GM23338 (cell line): ENCODE data around the gene MRTFA. TPM values are rescaled to one million over a fixed set of nuclear protein-coding genes. Genes with fewer than 3 reads are reported as not detected.

Source experiments
- ATAC-seq: fragments of 200-7000 bp; cut with Tn5 transposase; 3 replicates; pipeline ENCODE4 v1.9.1; 2020
- DNase-seq: peaks from one replicate; pipeline ENCODE4 v3.0.0-alpha.2; 2015; ENCODE audit warnings: low spot score
- H2AFZ ChIP-seq: fragments of 200-600 bp; sonication (generic); 2 replicates; pipeline ENCODE4 v1.8.0; 2016; ENCODE audit warnings: antibody characterized with exemption, mild to moderate bottlenecking, moderate library complexity
- H3F3A ChIP-seq: fragments of 200-600 bp; sonication (generic); replicated peaks from 2 replicates; pipeline ENCODE4 v1.8.0; 2017; ENCODE audit warnings: antibody characterized with exemption, mixed run types, low read depth
- H3K27ac ChIP-seq: fragments of 200-600 bp; sonication (generic); 2 replicates; pipeline ENCODE4 v1.6.1; 2016; ENCODE audit warnings: low read depth
- H3K27me3 ChIP-seq: fragments of 200-600 bp; sonication (generic); 2 replicates; pipeline ENCODE4 v1.8.0; 2016; ENCODE audit warnings: mild to moderate bottlenecking, mixed run types, moderate library complexity; ENCODE audit not compliant: insufficient read depth
- H3K36me3 ChIP-seq: fragments of 200-600 bp; sonication (generic); 2 replicates; pipeline ENCODE4 v1.8.0; 2016; ENCODE audit warnings: mild to moderate bottlenecking; ENCODE audit not compliant: insufficient read depth
- H3K4me1 ChIP-seq: fragments of 200-600 bp; sonication (generic); 2 replicates; pipeline ENCODE4 v1.8.0; 2016; ENCODE audit warnings: mild to moderate bottlenecking, moderate library complexity; ENCODE audit not compliant: insufficient read depth
- H3K4me2 ChIP-seq: fragments of 200-600 bp; sonication (generic); 2 replicates; pipeline ENCODE4 v1.7.1; 2017; ENCODE audit warnings: mixed run types
- H3K4me3 ChIP-seq: fragments of 200-600 bp; sonication (generic); 2 replicates; pipeline ENCODE4 v1.6.1; 2016; ENCODE audit warnings: mixed run types
- H3K79me2 ChIP-seq: fragments of 200-600 bp; sonication (generic); replicated peaks from 2 replicates; pipeline ENCODE4 v1.8.0; 2017; ENCODE audit warnings: mild to moderate bottlenecking; ENCODE audit not compliant: insufficient read depth
- H3K9me2 ChIP-seq: fragments of 200-600 bp; sonication (generic); 2 replicates; pipeline ENCODE4 v1.8.0; 2017; ENCODE audit not compliant: insufficient read depth
- H4K20me1 ChIP-seq: fragments of 200-600 bp; sonication (generic); replicated peaks from 2 replicates; pipeline ENCODE4 v1.8.0; 2017; ENCODE audit warnings: mild to moderate bottlenecking; ENCODE audit not compliant: insufficient read depth
- H3K27ac Mint-ChIP-seq: 2 replicates; pipeline ENCODE4 v1.8.0; 2020; ENCODE audit warnings: inconsistent platforms, mild to moderate bottlenecking, moderate library complexity, mixed read lengths
- H3K27me3 Mint-ChIP-seq: 3 replicates; pipeline ENCODE4 v1.8.0; 2022; ENCODE audit warnings: low read depth, mild to moderate bottlenecking, moderate library complexity, mixed read lengths, inconsistent platforms; ENCODE audit not compliant: insufficient read depth, poor library complexity
- H3K36me3 Mint-ChIP-seq: 3 replicates; pipeline ENCODE4 v1.8.0; 2021; ENCODE audit warnings: low read depth, mild to moderate bottlenecking, inconsistent platforms, moderate library complexity, mixed read lengths
- H3K4me1 Mint-ChIP-seq: 3 replicates; pipeline ENCODE4 v1.8.0; 2020; ENCODE audit warnings: mild to moderate bottlenecking, inconsistent platforms, mixed read lengths
- H3K4me3 Mint-ChIP-seq: 3 replicates; pipeline ENCODE4 v1.8.0; 2021; ENCODE audit warnings: moderate library complexity, mild to moderate bottlenecking, inconsistent platforms, mixed read lengths
- H3K9me3 Mint-ChIP-seq: 3 replicates; pipeline ENCODE4 v1.8.0; 2020; ENCODE audit warnings: moderate library complexity, mild to moderate bottlenecking, inconsistent platforms, mixed read lengths
- EZH2 ChIP-seq: fragments of 200-600 bp; sonication (generic); IDR thresholded peaks from one replicate; pipeline ENCODE4 v1.8.0; 2017; ENCODE audit warnings: antibody characterized with exemption, mild to moderate bottlenecking, low read depth; ENCODE audit not compliant: unreplicated experiment
- EZH2phosphoT487 ChIP-seq: fragments of 200-600 bp; sonication (generic); IDR thresholded peaks from one replicate; pipeline ENCODE4 v1.8.1; 2018; ENCODE audit warnings: antibody characterized with exemption; ENCODE audit not compliant: unreplicated experiment
- POLR2AphosphoS5 ChIP-seq: IDR thresholded peaks from 2 replicates; pipeline ENCODE4 v1.6.1; 2016; ENCODE audit warnings: antibody characterized with exemption, low read depth
- STAT1 ChIP-seq: IDR thresholded peaks from one replicate; pipeline ENCODE4 v1.6.1; 2016; ENCODE audit warnings: antibody characterized with exemption; ENCODE audit not compliant: unreplicated experiment
- ZNF331 ChIP-seq: fragments of 250-450 bp; sonication (Bioruptor Pico); IDR thresholded peaks from 2 replicates; pipeline ENCODE4 v1.5.0; 2020; ENCODE audit warnings: low read depth, mild to moderate bottlenecking, moderate library complexity
- polyA plus RNA-seq: library from polyadenylated mRNA; unstranded; fragments of >200 nt; fragmentation: Nextera tagmentation; extraction: Ambion mirVana; gene quantifications from 2 replicates; pipeline ENCODE4 v1.2.1, GENCODE V29; 2016
- total RNA-seq: library from RNA; depleted of rRNA; stranded (reverse); fragments of >200 nt; shearing (Covaris generic); gene quantifications from 2 replicates; pipeline ENCODE4 v1.2.3, GENCODE V29; 2014
- TF ChIP-seq, protein P1 (sequence below): fragments of 250-450 bp; sonication (Bioruptor Pico); IDR thresholded peaks from 2 replicates; pipeline ENCODE4 v1.5.0; 2020; ENCODE audit warnings: mild to moderate bottlenecking, moderate library complexity
- TF ChIP-seq, protein P2 (sequence below): IDR thresholded peaks from one replicate; pipeline ENCODE4 v1.6.1; 2018; ENCODE audit warnings: antibody characterized with exemption; ENCODE audit not compliant: unreplicated experiment
- TF ChIP-seq, protein P3 (sequence below), 2 experiments: fragments of 200-600 bp in 1 of 2; sonication (generic) in 1 of 2; conservative IDR thresholded peaks; 2 replicates each; pipeline versions ENCODE4 v1.5.1 to v1.6.1; 2016 to 2017; ENCODE audit warnings: antibody characterized with exemption in 2 of 2, low read depth in 2 of 2, mild to moderate bottlenecking in 2 of 2, moderate library complexity in 1 of 2

Gene MRTFA
- total and polyA plus RNA-seq, 2 experiments from 2014 or later = 18.1 to 92.4 TPM

DNA sequence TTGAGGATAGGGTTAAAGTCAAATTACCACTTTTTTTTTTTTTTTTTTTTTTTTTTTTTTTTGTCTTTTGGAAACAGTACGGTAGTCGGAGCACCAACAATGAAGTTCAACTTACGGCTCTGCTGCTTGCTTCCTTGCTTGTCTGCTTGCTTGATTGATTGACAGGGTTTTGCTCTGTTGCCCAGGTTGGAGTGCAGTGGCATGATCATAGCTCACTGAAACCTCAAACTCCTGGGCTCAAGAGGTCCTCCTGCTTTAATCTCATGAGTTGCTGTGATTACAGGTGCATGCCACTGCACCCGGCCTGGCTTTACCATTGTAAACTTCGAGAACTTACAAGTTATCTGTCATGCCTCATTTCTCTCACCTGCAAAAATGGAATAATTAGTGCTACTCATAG is 260.4 kb downstream of the MRTFA start:
- ATAC-seq = no peak
- no peaks in the 10 kb centered on the region for H3K9me3 Mint-ChIP-seq
- no peak for DNase-seq
- H3K4me1 Mint-ChIP-seq = peaks cover 4% of the 10 kb centered on the region; the same call in 1 of the 3 replicates
- no peaks in the 10 kb centered on the region for H3K9me2 ChIP-seq
- H3K4me1 ChIP-seq = no peaks in the 10 kb centered on the region
- H3K27me3 Mint-ChIP-seq = peaks cover 4% of the 10 kb centered on the region
- no peak overlapping the region for H3K27ac ChIP-seq
- TF ChIP-seq ZNF331 (CRISPR knock-in tag) = no peak
- no peak for TF ChIP-seq POLR2AphosphoS5
- TF ChIP-seq, protein P1, sequence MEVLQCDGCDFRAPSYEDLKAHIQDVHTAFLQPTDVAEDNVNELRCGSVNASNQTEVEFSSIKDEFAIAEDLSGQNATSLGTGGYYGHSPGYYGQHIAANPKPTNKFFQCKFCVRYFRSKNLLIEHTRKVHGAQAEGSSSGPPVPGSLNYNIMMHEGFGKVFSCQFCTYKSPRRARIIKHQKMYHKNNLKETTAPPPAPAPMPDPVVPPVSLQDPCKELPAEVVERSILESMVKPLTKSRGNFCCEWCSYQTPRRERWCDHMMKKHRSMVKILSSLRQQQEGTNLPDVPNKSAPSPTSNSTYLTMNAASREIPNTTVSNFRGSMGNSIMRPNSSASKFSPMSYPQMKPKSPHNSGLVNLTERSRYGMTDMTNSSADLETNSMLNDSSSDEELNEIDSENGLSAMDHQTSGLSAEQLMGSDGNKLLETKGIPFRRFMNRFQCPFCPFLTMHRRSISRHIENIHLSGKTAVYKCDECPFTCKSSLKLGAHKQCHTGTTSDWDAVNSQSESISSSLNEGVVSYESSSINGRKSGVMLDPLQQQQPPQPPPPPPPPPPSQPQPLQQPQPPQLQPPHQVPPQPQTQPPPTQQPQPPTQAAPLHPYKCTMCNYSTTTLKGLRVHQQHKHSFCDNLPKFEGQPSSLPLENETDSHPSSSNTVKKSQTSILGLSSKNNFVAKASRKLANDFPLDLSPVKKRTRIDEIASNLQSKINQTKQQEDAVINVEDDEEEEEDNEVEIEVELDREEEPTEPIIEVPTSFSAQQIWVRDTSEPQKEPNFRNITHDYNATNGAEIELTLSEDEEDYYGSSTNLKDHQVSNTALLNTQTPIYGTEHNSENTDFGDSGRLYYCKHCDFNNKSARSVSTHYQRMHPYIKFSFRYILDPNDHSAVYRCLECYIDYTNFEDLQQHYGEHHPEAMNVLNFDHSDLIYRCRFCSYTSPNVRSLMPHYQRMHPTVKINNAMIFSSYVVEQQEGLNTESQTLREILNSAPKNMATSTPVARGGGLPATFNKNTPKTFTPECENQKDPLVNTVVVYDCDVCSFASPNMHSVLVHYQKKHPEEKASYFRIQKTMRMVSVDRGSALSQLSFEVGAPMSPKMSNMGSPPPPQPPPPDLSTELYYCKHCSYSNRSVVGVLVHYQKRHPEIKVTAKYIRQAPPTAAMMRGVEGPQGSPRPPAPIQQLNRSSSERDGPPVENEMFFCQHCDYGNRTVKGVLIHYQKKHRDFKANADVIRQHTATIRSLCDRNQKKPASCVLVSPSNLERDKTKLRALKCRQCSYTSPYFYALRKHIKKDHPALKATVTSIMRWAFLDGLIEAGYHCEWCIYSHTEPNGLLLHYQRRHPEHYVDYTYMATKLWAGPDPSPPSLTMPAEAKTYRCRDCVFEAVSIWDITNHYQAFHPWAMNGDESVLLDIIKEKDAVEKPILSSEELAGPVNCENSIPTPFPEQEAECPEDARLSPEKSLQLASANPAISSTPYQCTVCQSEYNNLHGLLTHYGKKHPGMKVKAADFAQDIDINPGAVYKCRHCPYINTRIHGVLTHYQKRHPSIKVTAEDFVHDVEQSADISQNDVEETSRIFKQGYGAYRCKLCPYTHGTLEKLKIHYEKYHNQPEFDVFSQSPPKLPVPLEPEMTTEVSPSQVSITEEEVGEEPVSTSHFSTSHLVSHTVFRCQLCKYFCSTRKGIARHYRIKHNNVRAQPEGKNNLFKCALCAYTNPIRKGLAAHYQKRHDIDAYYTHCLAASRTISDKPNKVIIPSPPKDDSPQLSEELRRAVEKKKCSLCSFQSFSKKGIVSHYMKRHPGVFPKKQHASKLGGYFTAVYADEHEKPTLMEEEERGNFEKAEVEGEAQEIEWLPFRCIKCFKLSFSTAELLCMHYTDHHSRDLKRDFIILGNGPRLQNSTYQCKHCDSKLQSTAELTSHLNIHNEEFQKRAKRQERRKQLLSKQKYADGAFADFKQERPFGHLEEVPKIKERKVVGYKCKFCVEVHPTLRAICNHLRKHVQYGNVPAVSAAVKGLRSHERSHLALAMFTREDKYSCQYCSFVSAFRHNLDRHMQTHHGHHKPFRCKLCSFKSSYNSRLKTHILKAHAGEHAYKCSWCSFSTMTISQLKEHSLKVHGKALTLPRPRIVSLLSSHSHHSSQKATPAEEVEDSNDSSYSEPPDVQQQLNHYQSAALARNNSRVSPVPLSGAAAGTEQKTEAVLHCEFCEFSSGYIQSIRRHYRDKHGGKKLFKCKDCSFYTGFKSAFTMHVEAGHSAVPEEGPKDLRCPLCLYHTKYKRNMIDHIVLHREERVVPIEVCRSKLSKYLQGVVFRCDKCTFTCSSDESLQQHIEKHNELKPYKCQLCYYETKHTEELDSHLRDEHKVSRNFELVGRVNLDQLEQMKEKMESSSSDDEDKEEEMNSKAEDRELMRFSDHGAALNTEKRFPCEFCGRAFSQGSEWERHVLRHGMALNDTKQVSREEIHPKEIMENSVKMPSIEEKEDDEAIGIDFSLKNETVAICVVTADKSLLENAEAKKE (CRISPR knock-in tag) = no peak
- TF ChIP-seq, protein P2, sequence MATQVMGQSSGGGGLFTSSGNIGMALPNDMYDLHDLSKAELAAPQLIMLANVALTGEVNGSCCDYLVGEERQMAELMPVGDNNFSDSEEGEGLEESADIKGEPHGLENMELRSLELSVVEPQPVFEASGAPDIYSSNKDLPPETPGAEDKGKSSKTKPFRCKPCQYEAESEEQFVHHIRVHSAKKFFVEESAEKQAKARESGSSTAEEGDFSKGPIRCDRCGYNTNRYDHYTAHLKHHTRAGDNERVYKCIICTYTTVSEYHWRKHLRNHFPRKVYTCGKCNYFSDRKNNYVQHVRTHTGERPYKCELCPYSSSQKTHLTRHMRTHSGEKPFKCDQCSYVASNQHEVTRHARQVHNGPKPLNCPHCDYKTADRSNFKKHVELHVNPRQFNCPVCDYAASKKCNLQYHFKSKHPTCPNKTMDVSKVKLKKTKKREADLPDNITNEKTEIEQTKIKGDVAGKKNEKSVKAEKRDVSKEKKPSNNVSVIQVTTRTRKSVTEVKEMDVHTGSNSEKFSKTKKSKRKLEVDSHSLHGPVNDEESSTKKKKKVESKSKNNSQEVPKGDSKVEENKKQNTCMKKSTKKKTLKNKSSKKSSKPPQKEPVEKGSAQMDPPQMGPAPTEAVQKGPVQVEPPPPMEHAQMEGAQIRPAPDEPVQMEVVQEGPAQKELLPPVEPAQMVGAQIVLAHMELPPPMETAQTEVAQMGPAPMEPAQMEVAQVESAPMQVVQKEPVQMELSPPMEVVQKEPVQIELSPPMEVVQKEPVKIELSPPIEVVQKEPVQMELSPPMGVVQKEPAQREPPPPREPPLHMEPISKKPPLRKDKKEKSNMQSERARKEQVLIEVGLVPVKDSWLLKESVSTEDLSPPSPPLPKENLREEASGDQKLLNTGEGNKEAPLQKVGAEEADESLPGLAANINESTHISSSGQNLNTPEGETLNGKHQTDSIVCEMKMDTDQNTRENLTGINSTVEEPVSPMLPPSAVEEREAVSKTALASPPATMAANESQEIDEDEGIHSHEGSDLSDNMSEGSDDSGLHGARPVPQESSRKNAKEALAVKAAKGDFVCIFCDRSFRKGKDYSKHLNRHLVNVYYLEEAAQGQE = no peak
- TF ChIP-seq, protein P3, sequence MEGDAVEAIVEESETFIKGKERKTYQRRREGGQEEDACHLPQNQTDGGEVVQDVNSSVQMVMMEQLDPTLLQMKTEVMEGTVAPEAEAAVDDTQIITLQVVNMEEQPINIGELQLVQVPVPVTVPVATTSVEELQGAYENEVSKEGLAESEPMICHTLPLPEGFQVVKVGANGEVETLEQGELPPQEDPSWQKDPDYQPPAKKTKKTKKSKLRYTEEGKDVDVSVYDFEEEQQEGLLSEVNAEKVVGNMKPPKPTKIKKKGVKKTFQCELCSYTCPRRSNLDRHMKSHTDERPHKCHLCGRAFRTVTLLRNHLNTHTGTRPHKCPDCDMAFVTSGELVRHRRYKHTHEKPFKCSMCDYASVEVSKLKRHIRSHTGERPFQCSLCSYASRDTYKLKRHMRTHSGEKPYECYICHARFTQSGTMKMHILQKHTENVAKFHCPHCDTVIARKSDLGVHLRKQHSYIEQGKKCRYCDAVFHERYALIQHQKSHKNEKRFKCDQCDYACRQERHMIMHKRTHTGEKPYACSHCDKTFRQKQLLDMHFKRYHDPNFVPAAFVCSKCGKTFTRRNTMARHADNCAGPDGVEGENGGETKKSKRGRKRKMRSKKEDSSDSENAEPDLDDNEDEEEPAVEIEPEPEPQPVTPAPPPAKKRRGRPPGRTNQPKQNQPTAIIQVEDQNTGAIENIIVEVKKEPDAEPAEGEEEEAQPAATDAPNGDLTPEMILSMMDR (conservative IDR thresholded peaks at IDR 0.05; ENCODE audit: low read depth in 2 of 2) = no peak
- no peak for TF ChIP-seq EZH2phosphoT487
- TF ChIP-seq EZH2 = no peak
- no peak for TF ChIP-seq STAT1
- peaks cover 2% of the 10 kb centered on the region; the same call in 1 of the 2 replicates for H3F3A ChIP-seq
- H3K27ac Mint-ChIP-seq = no peak overlapping the region
- no peak overlapping the region for H3K4me3 ChIP-seq
- peaks cover 14% of the 10 kb centered on the region; the same call in 2 of the 3 replicates for H3K36me3 Mint-ChIP-seq
- H3K4me2 ChIP-seq = no peak overlapping the region
- H3K27me3 ChIP-seq = no peaks in the 10 kb centered on the region
- H3K79me2 ChIP-seq = peaks cover 29% of the 10 kb centered on the region
- peaks cover 15% of the 10 kb centered on the region for H4K20me1 ChIP-seq
- H3K4me3 Mint-ChIP-seq = no peak overlapping the region
- H2AFZ ChIP-seq = no peak overlapping the region
- H3K36me3 ChIP-seq = peaks cover 7% of the 10 kb centered on the region
